H9 (cell line): ENCODE data around the gene ANKRD44. TPM values are rescaled to one million over a fixed set of nuclear protein-coding genes. Genes with fewer than 3 reads are reported as not detected.

ENCODE experiments used
- DNase-seq: peaks from one replicate; pipeline ENCODE4 v3.0.0-alpha.2; 2017
- H2AFZ ChIP-seq: one replicate; pipeline ENCODE4 v1.6.1; 2013; ENCODE audit warnings: mild to moderate bottlenecking, low read length, control low read depth, moderate library complexity
- H2AK5ac ChIP-seq: 2 replicates; pipeline ENCODE4 v1.6.1; 2013; ENCODE audit warnings: low read length, control low read depth, mixed read lengths; ENCODE audit not compliant: insufficient read length
- H2BK120ac ChIP-seq: one replicate; pipeline ENCODE4 v1.6.1; 2013; ENCODE audit warnings: low read depth, mild to moderate bottlenecking, low read length, control low read depth, inconsistent platforms; ENCODE audit not compliant: poor library complexity, severe bottlenecking
- H2BK12ac ChIP-seq: 2 replicates; pipeline ENCODE4 v1.6.1; 2013; ENCODE audit warnings: low read length, control low read depth, mixed read lengths, low read depth; ENCODE audit not compliant: insufficient read length
- H2BK15ac ChIP-seq: 2 replicates; pipeline ENCODE4 v1.6.1; 2013; ENCODE audit warnings: low read depth, low read length, control low read depth
- H2BK20ac ChIP-seq: one replicate; pipeline ENCODE4 v1.6.1; 2013; ENCODE audit warnings: low read depth, mild to moderate bottlenecking, low read length, control low read depth, inconsistent platforms; ENCODE audit not compliant: poor library complexity, severe bottlenecking
- H2BK5ac ChIP-seq: 2 replicates; pipeline ENCODE4 v1.6.1; 2013; ENCODE audit warnings: low read length, control low read depth, mixed read lengths; ENCODE audit not compliant: insufficient read length
- H3K14ac ChIP-seq: 2 replicates; pipeline ENCODE4 v1.6.1; 2013; ENCODE audit warnings: low read length, control low read depth; ENCODE audit not compliant: insufficient read depth
- H3K18ac ChIP-seq: 2 replicates; pipeline ENCODE4 v1.6.1; 2013; ENCODE audit warnings: low read depth, mild to moderate bottlenecking, mixed read lengths, low read length, control low read depth; ENCODE audit not compliant: insufficient read length
- H3K23ac ChIP-seq: 2 replicates; pipeline ENCODE4 v1.6.1; 2013; ENCODE audit warnings: low read length, control low read depth, mixed read lengths, low read depth; ENCODE audit not compliant: insufficient read length
- H3K23me2 ChIP-seq: 2 replicates; pipeline ENCODE4 v1.6.1; 2013; ENCODE audit warnings: low read depth, mild to moderate bottlenecking, mixed read lengths, low read length, control low read depth; ENCODE audit not compliant: insufficient read length, poor library complexity, severe bottlenecking
- H3K27ac ChIP-seq: 2 replicates; pipeline ENCODE4 v1.5.1; 2013; ENCODE audit warnings: low read length, control low read depth, mixed read lengths, low read depth; ENCODE audit not compliant: insufficient read length
- H3K27me3 ChIP-seq: 2 replicates; pipeline ENCODE4 v1.6.1; 2013; ENCODE audit warnings: low read length, control low read depth, inconsistent platforms; ENCODE audit not compliant: insufficient read depth
- H3K4ac ChIP-seq: 2 replicates; pipeline ENCODE4 v1.6.1; 2013; ENCODE audit warnings: low read depth, mild to moderate bottlenecking, control low read depth, inconsistent platforms, low read length, moderate library complexity
- H3K4me1 ChIP-seq: 2 replicates; pipeline ENCODE4 v1.6.1; 2013; ENCODE audit warnings: low read length, control low read depth, inconsistent platforms; ENCODE audit not compliant: insufficient read depth
- H3K4me2 ChIP-seq: 2 replicates; pipeline ENCODE4 v1.6.1; 2013; ENCODE audit warnings: low read length, control low read depth, mixed read lengths; ENCODE audit not compliant: insufficient read length, insufficient read depth
- H3K56ac ChIP-seq: 2 replicates; pipeline ENCODE4 v1.6.1; 2013; ENCODE audit warnings: low read depth, mild to moderate bottlenecking, mixed read lengths, low read length, control low read depth; ENCODE audit not compliant: insufficient read length
- H3K79me1 ChIP-seq: 2 replicates; pipeline ENCODE4 v1.6.1; 2013; ENCODE audit warnings: low read depth, mild to moderate bottlenecking, moderate library complexity, low read length, control low read depth, inconsistent platforms; ENCODE audit not compliant: insufficient read depth, poor library complexity, severe bottlenecking
- H3K79me2 ChIP-seq: 2 replicates; pipeline ENCODE4 v1.6.1; 2013; ENCODE audit warnings: low read length, control low read depth, inconsistent platforms; ENCODE audit not compliant: insufficient read depth
- H3K9ac ChIP-seq: 2 replicates; pipeline ENCODE4 v1.6.1; 2013; ENCODE audit warnings: low read length, control low read depth, mixed read lengths; ENCODE audit not compliant: insufficient read length; ENCODE audit errors: extremely low read depth
- H3K9me3 ChIP-seq: one replicate; pipeline ENCODE4 v1.6.1; 2013; ENCODE audit warnings: low read depth, low read length, inconsistent platforms; ENCODE audit not compliant: control insufficient read depth
- H3T11ph ChIP-seq: one replicate; pipeline ENCODE4 v1.6.1; 2013; ENCODE audit warnings: mild to moderate bottlenecking, low read length, control low read depth, inconsistent platforms
- H4K20me1 ChIP-seq: one replicate; pipeline ENCODE4 v1.6.1; 2013; ENCODE audit not compliant: control insufficient read depth, insufficient read length, insufficient read depth
- H4K5ac ChIP-seq: 2 replicates; pipeline ENCODE4 v1.6.1; 2013; ENCODE audit warnings: low read depth, mild to moderate bottlenecking, mixed read lengths, low read length, control low read depth; ENCODE audit not compliant: insufficient read length
- H4K8ac ChIP-seq: replicated peaks from 2 replicates; pipeline ENCODE4 v1.6.1; 2013; ENCODE audit warnings: low read length, control low read depth, mixed read lengths, low read depth; ENCODE audit not compliant: insufficient read length
- H4K91ac ChIP-seq: 2 replicates; pipeline ENCODE4 v1.6.1; 2013; ENCODE audit warnings: low read depth, mild to moderate bottlenecking, moderate library complexity, mixed read lengths, low read length, control low read depth; ENCODE audit not compliant: insufficient read length
- H3K27ac Mint-ChIP-seq, 3 experiments: 2 replicates in 2 of 3; 3 replicates in 1 of 3; pipeline ENCODE4 v1.8.0; 2020 to 2021; ENCODE audit warnings: mixed read lengths in 3 of 3, mild to moderate bottlenecking in 1 of 3, moderate library complexity in 1 of 3
- H3K27me3 Mint-ChIP-seq: 2 replicates; pipeline ENCODE4 v1.8.0; 2021; ENCODE audit warnings: low read depth, mild to moderate bottlenecking, moderate library complexity, mixed read lengths
- H3K36me3 Mint-ChIP-seq, 3 experiments: 2 replicates in 2 of 3; 3 replicates in 1 of 3; pipeline ENCODE4 v1.8.0; 2020 to 2021; ENCODE audit warnings: low read depth in 3 of 3, mixed read lengths in 3 of 3; ENCODE audit not compliant: insufficient read depth in 1 of 3
- H3K4me1 Mint-ChIP-seq, 2 experiments: 2 replicates each; pipeline ENCODE4 v1.8.0; 2020; ENCODE audit warnings: mixed read lengths in 2 of 2
- H3K4me3 Mint-ChIP-seq, 2 experiments: 2 replicates in 1 of 2; 3 replicates in 1 of 2; pipeline ENCODE4 v1.8.0; 2020 to 2021; ENCODE audit warnings: mild to moderate bottlenecking in 2 of 2, mixed read lengths in 2 of 2, moderate library complexity in 1 of 2
- H3K9me3 Mint-ChIP-seq, 2 experiments: 2 replicates in 1 of 2; 3 replicates in 1 of 2; pipeline ENCODE4 v1.8.0; 2020; ENCODE audit warnings: mild to moderate bottlenecking in 2 of 2, mixed read lengths in 2 of 2, moderate library complexity in 1 of 2
- total RNA-seq: library from RNA; stranded (reverse); gene quantifications from 2 replicates; pipeline ENCODE4 v1.2.1, GENCODE V29; 2021
- TF ChIP-seq, protein P1 (sequence below): fragments of 200-600 bp; sonication (generic); conservative IDR thresholded peaks from 3 replicates; pipeline ENCODE4 v1.8.0; 2021; ENCODE audit warnings: antibody characterized with exemption, mild to moderate bottlenecking

Gene ANKRD44
- total RNA-seq, 1 experiment from 2014 or later: 1.9 TPM

GRCh38 chr2:196961889-196962288, 348.7 kb downstream of the ANKRD44 start:
- Histone ChIP-seq H3K18ac (no peak overlapping the region), H3K27ac (no peak overlapping the region), H3K14ac (no peak overlapping the region), H3K79me1 (no peaks in the 10 kb centered on the region), H2AFZ (no peak overlapping the region), H3K4ac (no peak overlapping the region), H4K5ac (no peak overlapping the region), H3K4me1 (no peaks in the 10 kb centered on the region; the same call in 1 of the 2 replicates), H3K79me2 (no peaks in the 10 kb centered on the region), H2BK15ac (no peak overlapping the region), H2BK5ac (no peak overlapping the region), H3K27me3 (no peaks in the 10 kb centered on the region), H3T11ph (no peak overlapping the region), H3K9ac (no peak overlapping the region), H2BK12ac (no peak overlapping the region), H3K9me3 (no peaks in the 10 kb centered on the region), H2BK120ac (no peak overlapping the region), H4K20me1 (no peaks in the 10 kb centered on the region), H2AK5ac (no peak overlapping the region), H4K91ac (no peak overlapping the region), H3K56ac (no peak overlapping the region), H2BK20ac (no peak overlapping the region), H3K4me2 (no peak overlapping the region), H3K23ac (no peak overlapping the region), H4K8ac (no peak overlapping the region), H3K23me2 (no peaks in the 10 kb centered on the region)
- TF ChIP-seq, protein P1, sequence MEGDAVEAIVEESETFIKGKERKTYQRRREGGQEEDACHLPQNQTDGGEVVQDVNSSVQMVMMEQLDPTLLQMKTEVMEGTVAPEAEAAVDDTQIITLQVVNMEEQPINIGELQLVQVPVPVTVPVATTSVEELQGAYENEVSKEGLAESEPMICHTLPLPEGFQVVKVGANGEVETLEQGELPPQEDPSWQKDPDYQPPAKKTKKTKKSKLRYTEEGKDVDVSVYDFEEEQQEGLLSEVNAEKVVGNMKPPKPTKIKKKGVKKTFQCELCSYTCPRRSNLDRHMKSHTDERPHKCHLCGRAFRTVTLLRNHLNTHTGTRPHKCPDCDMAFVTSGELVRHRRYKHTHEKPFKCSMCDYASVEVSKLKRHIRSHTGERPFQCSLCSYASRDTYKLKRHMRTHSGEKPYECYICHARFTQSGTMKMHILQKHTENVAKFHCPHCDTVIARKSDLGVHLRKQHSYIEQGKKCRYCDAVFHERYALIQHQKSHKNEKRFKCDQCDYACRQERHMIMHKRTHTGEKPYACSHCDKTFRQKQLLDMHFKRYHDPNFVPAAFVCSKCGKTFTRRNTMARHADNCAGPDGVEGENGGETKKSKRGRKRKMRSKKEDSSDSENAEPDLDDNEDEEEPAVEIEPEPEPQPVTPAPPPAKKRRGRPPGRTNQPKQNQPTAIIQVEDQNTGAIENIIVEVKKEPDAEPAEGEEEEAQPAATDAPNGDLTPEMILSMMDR: no peak
- Mint-ChIP-seq H3K27ac (no peak overlapping the region), H3K27me3 (no peaks in the 10 kb centered on the region), H3K4me3 (no peak overlapping the region), H3K4me1 (peaks cover 24 to 33% of the 10 kb centered on the region in 2 experiments), H3K9me3 (no peaks in the 10 kb centered on the region; a peak in 1 of 5 replicates), H3K36me3 (no peaks in the 10 kb centered on the region)
- DNase-seq: no peak
